ENCODE data around the gene RAB7B.

DNA sequence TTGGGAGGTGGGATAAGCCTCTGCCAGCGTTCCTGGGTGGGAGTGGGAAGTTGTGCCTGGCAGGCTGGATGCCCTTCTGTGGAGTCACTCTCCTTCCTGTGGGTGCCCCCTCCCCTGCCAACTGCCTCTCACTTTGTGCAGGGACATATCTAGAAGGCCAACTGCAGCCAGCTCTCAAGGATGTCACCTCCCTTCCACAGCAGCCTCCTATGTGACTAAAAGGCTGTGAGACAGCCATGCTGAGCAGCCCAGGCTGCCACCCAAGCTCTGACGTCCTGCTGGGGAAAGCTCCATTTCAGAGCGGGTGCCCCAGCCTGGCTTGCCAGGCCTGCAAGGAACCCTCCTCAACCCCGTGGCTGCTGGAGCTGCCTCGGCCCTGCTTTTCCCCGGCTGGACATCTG lies 40.4 kb downstream of the RAB7B start:
- no peak for TF ChIP-seq EZH2 (IDR thresholded peaks at IDR 0.05)
- TF ChIP-seq, protein P1, sequence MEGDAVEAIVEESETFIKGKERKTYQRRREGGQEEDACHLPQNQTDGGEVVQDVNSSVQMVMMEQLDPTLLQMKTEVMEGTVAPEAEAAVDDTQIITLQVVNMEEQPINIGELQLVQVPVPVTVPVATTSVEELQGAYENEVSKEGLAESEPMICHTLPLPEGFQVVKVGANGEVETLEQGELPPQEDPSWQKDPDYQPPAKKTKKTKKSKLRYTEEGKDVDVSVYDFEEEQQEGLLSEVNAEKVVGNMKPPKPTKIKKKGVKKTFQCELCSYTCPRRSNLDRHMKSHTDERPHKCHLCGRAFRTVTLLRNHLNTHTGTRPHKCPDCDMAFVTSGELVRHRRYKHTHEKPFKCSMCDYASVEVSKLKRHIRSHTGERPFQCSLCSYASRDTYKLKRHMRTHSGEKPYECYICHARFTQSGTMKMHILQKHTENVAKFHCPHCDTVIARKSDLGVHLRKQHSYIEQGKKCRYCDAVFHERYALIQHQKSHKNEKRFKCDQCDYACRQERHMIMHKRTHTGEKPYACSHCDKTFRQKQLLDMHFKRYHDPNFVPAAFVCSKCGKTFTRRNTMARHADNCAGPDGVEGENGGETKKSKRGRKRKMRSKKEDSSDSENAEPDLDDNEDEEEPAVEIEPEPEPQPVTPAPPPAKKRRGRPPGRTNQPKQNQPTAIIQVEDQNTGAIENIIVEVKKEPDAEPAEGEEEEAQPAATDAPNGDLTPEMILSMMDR (IDR thresholded peaks at IDR 0.05), result no peak

Data from neural progenitor cell (in vitro differentiated cells).